HG03025 (cell line): ENCODE results near the gene CREB3L2.
"Not testable (repeated sequence)": the region's sequence is repeated elsewhere in the genome, so short reads cannot be mapped to it uniquely, and the experiment has no call there.

Experiments
- ATAC-seq: cut with Tn5 transposase; IDR thresholded peaks from one replicate; pipeline ENCODE4 v1.9.1; 2021; ENCODE audit warnings: mild to moderate bottlenecking, moderate library complexity; ENCODE audit not compliant: unreplicated experiment, low FRiP score

CREB3L2 gene

GRCh38 chr7:137974766-137975165 lies 27.1 kb downstream of the CREB3L2 start:
- ATAC-seq, result no peak

- ATAC-seq, result no peak
These were observed 31.5 kb downstream of the CREB3L2 start for GRCh38 chr7:137970253-137970975.

- no peak for ATAC-seq
These were observed 32.1 kb downstream of the CREB3L2 start for GRCh38 chr7:137969828-137970227.

- no peak for ATAC-seq
These were observed 33.0 kb downstream of the CREB3L2 start for GRCh38 chr7:137968890-137969289.

- ATAC-seq, result not testable (repeated sequence)
These were observed 33.5 kb downstream of the CREB3L2 start for GRCh38 chr7:137968339-137968738.

GRCh38 chr7:137967143-137968018 lies 34.5 kb downstream of the CREB3L2 start:
- ATAC-seq, result no peak

GRCh38 chr7:137966641-137967142 lies 35.2 kb downstream of the CREB3L2 start:
- ATAC-seq, result no peak

- no peak for ATAC-seq
These were observed 35.8 kb downstream of the CREB3L2 start for GRCh38 chr7:137965942-137966640.

GRCh38 chr7:137964824-137965545 lies 36.9 kb downstream of the CREB3L2 start:
- no peak for ATAC-seq

GRCh38 chr7:137962875-137963507 lies 38.9 kb downstream of the CREB3L2 start:
- no peak for ATAC-seq

- ATAC-seq, result no peak
These were observed 39.4 kb downstream of the CREB3L2 start for GRCh38 chr7:137962491-137962874.

GRCh38 chr7:137961200-137962177 lies 40.4 kb downstream of the CREB3L2 start:
- ATAC-seq, result no peak

- ATAC-seq, result no peak
These were observed 41.9 kb downstream of the CREB3L2 start for GRCh38 chr7:137960020-137960419.

- no peak for ATAC-seq
These were observed 43.1 kb downstream of the CREB3L2 start for GRCh38 chr7:137958470-137959431.

GRCh38 chr7:137957887-137958286 lies 44.0 kb downstream of the CREB3L2 start:
- no peak for ATAC-seq

- ATAC-seq, result no peak
These were observed 45.3 kb downstream of the CREB3L2 start for GRCh38 chr7:137956591-137956990.

- ATAC-seq, result no peak
These were observed 45.7 kb downstream of the CREB3L2 start for GRCh38 chr7:137956183-137956582.

GRCh38 chr7:137954614-137955013 lies 47.3 kb downstream of the CREB3L2 start:
- no peak for ATAC-seq
